PC-3 (cell line): ENCODE results near the gene CKB. TPM values are rescaled to one million over a fixed set of nuclear protein-coding genes. Genes with fewer than 3 reads are reported as not detected.

Experiments used
- ATAC-seq: fragments of 200-7000 bp; cut with Tn5 transposase; 2 replicates; pipeline ENCODE4 v1.9.1; 2020; ENCODE audit warnings: mild to moderate bottlenecking, moderate library complexity
- BruUV-seq: library from RNA; stranded (reverse); fragments of 400-500 nt; replicated peaks from 2 replicates; lab custom pipeline; 2021; lab: Mats Ljungman, UMichigan
- CTCF ChIA-PET: fragments of 300-600 bp; sonication (Branson Sonifier 250); formaldehyde crosslinking; loops from one replicate; lab custom pipeline; 2022; ENCODE audit warnings: antibody characterized with exemption; lab: Charles Lee
- POLR2A ChIA-PET: fragments of 300-600 bp; sonication (Branson Sonifier 250); formaldehyde crosslinking; loops from one replicate; lab custom pipeline; 2022; ENCODE audit warnings: antibody characterized with exemption; ENCODE audit not compliant: unreplicated experiment; lab: Charles Lee
- DNase-seq: peaks from one replicate; pipeline ENCODE4 v3.0.0-alpha.2; 2015
- H2AFZ ChIP-seq: fragments of 300-600 bp; sonication (generic); 2 replicates; pipeline ENCODE4 v1.6.0; 2016; ENCODE audit warnings: antibody characterized with exemption, low read length
- H3F3A ChIP-seq: fragments of 300-600 bp; sonication (generic); one replicate; pipeline ENCODE4 v1.6.0; 2017; ENCODE audit warnings: antibody characterized with exemption, low read length, control low read depth, mild to moderate bottlenecking; ENCODE audit not compliant: unreplicated experiment
- H3K27ac ChIP-seq: fragments of 300-600 bp; sonication (generic); 2 replicates; pipeline ENCODE4 v1.5.1; 2016; ENCODE audit warnings: mild to moderate bottlenecking, low read length
- H3K27me3 ChIP-seq: fragments of 300-600 bp; sonication (generic); 2 replicates; pipeline ENCODE4 v1.6.1; 2016; ENCODE audit warnings: low read length, mixed read lengths
- H3K36me3 ChIP-seq: fragments of 300-600 bp; sonication (generic); 2 replicates; pipeline ENCODE4 v1.6.1; 2016; ENCODE audit warnings: low read depth, mixed run types, low read length, mixed read lengths
- H3K4me1 ChIP-seq: fragments of 300-600 bp; sonication (generic); 2 replicates; pipeline ENCODE4 v1.5.1; 2016; ENCODE audit warnings: low read length; ENCODE audit not compliant: insufficient read depth
- H3K4me2 ChIP-seq: fragments of 300-600 bp; sonication (generic); 2 replicates; pipeline ENCODE4 v1.6.0; 2016; ENCODE audit warnings: low read length
- H3K4me3 ChIP-seq: fragments of 300-600 bp; sonication (generic); 2 replicates; pipeline ENCODE4 v1.5.1; 2016; ENCODE audit warnings: mild to moderate bottlenecking, low read length, mixed read lengths
- H3K79me2 ChIP-seq: fragments of 300-600 bp; sonication (generic); 2 replicates; pipeline ENCODE4 v1.6.1; 2017; ENCODE audit warnings: low read length, mixed read lengths
- H3K9ac ChIP-seq: fragments of 300-600 bp; sonication (generic); 2 replicates; pipeline ENCODE4 v1.6.0; 2016; ENCODE audit warnings: mild to moderate bottlenecking, low read length
- H3K9me2 ChIP-seq: fragments of 300-600 bp; sonication (generic); replicated peaks from 2 replicates; pipeline ENCODE4 v1.6.1; 2016; ENCODE audit warnings: mixed run types, low read length, mixed read lengths
- H3K9me3 ChIP-seq: fragments of 300-600 bp; sonication (generic); 2 replicates; pipeline ENCODE4 v1.6.1; 2016; ENCODE audit warnings: low read length, mixed read lengths
- H4K20me1 ChIP-seq: fragments of 300-600 bp; sonication (generic); 2 replicates; pipeline ENCODE4 v1.6.1; 2016; ENCODE audit warnings: low read length, mixed read lengths
- CTCF ChIP-seq: fragments of 300-600 bp; sonication (generic); conservative IDR thresholded peaks from 2 replicates; pipeline ENCODE4 v1.5.1; 2017; ENCODE audit warnings: antibody characterized with exemption, low read depth, mild to moderate bottlenecking, low read length
- EZH2 ChIP-seq: fragments of 300-600 bp; sonication (generic); IDR thresholded peaks from one replicate; pipeline ENCODE4 v1.6.1; 2017; ENCODE audit warnings: antibody characterized with exemption, mild to moderate bottlenecking, low read length; ENCODE audit not compliant: unreplicated experiment
- EZH2phosphoT487 ChIP-seq: fragments of 300-600 bp; sonication (generic); IDR thresholded peaks from 2 replicates; pipeline ENCODE4 v1.6.1; 2018; ENCODE audit warnings: mild to moderate bottlenecking, antibody characterized with exemption, low read length, borderline replicate concordance
- intact Hi-C: fragments of 100-400 bp; cut with micrococcal nuclease; formaldehyde crosslinking; loops from 2 replicates; pipeline ENCODE4 v1.9.0; 2023
- total RNA-seq: library from RNA; depleted of rRNA; stranded (reverse); fragments of >200 nt; gene quantifications from 2 replicates; pipeline ENCODE4 v1.2.3, GENCODE V29; 2014

CKB gene
- total RNA-seq, 1 experiment from 2014 or later, result 299 TPM

GRCh38 chr14:103545219-103545914 is 22.7 kb upstream of the CKB start:
- Histone ChIP-seq H3K36me3 (no peaks in the 10 kb centered on the region), H3K9ac (no peak overlapping the region), H3F3A (no peaks in the 10 kb centered on the region), H3K27ac (no peak overlapping the region), H3K79me2 (no peaks in the 10 kb centered on the region), H3K9me3 (no peaks in the 10 kb centered on the region), H3K4me3 (no peak overlapping the region), H3K4me2 (no peak overlapping the region), H4K20me1 (no peaks in the 10 kb centered on the region), H3K9me2 (no peaks in the 10 kb centered on the region), H3K4me1 (peaks cover 30% of the 10 kb centered on the region), H3K27me3 (no peaks in the 10 kb centered on the region), H2AFZ (no peak overlapping the region)
- no peak for ATAC-seq
- intact Hi-C loops, result no loop called here
- TF ChIP-seq EZH2 (no peak), EZH2phosphoT487 (no peak), CTCF (no peak)
- ChIA-PET POLR2A (no interaction called here), CTCF (no interaction called here)
- BruUV-seq, result no TSS peak
- no peak for DNase-seq

- no TSS peak for BruUV-seq
- Histone ChIP-seq H4K20me1 (no peaks in the 10 kb centered on the region), H3K4me2 (no peak overlapping the region), H3K9me3 (no peaks in the 10 kb centered on the region), H3K9me2 (no peaks in the 10 kb centered on the region), H3K79me2 (no peaks in the 10 kb centered on the region), H3F3A (no peaks in the 10 kb centered on the region), H3K9ac (no peak overlapping the region), H3K27me3 (no peaks in the 10 kb centered on the region), H3K4me1 (peaks cover 37% of the 10 kb centered on the region), H3K27ac (no peak overlapping the region), H3K36me3 (no peaks in the 10 kb centered on the region), H3K4me3 (no peak overlapping the region), H2AFZ (no peak overlapping the region)
- no peak for ATAC-seq
- TF ChIP-seq EZH2phosphoT487, result no peak
- TF ChIP-seq EZH2, result no peak
- no peak for TF ChIP-seq CTCF
- CTCF ChIA-PET, result no interaction called here
- no peak for DNase-seq
- POLR2A ChIA-PET, result no interaction called here
- intact Hi-C loops, result no loop called here
These were observed 22.0 kb upstream of the CKB start for GRCh38 chr14:103544388-103545218.
